Adipocyte (in vitro differentiated cells): ENCODE measurements around the gene IL12RB1.
A peak's percentile ranks its signal among the peaks of the same experiment; 100 is the strongest.
"Not testable (repeated sequence)": the region's sequence is repeated elsewhere in the genome, so short reads cannot be mapped to it uniquely, and the experiment has no call there.

Experiments used
- DNase-seq: peaks from one replicate; pipeline ENCODE4 v3.0.0-alpha.2; 2015; ENCODE audit warnings: low read depth
- H3K27me3 ChIP-seq: replicated peaks from 2 replicates; pipeline ENCODE4 v1.7.0; 2013; ENCODE audit warnings: mild to moderate bottlenecking, low read length, moderate library complexity; ENCODE audit not compliant: control insufficient read depth, insufficient read depth
- H3K36me3 ChIP-seq: 2 replicates; pipeline ENCODE4 v1.7.0; 2013; ENCODE audit warnings: low read length, mild to moderate bottlenecking, moderate library complexity; ENCODE audit not compliant: control insufficient read depth, insufficient read depth, severe bottlenecking
- H3K4me1 ChIP-seq: 2 replicates; pipeline ENCODE4 v1.7.0; 2013; ENCODE audit warnings: mild to moderate bottlenecking, low read length, moderate library complexity; ENCODE audit not compliant: control insufficient read depth, insufficient read depth
- H3K4me3 ChIP-seq: 2 replicates; pipeline ENCODE4 v1.7.0; 2013; ENCODE audit warnings: mild to moderate bottlenecking, low read length, moderate library complexity
- H3K9ac ChIP-seq: 2 replicates; pipeline ENCODE4 v1.7.0; 2013; ENCODE audit warnings: mild to moderate bottlenecking, low read length, moderate library complexity
- H3K9me3 ChIP-seq: 2 replicates; pipeline ENCODE4 v1.7.0; 2013; ENCODE audit warnings: mild to moderate bottlenecking, low read length, moderate library complexity; ENCODE audit not compliant: control insufficient read depth

Gene IL12RB1

GRCh38 chr19:18097993-18098890 is 11.5 kb upstream of the IL12RB1 start:
- H3K4me1 ChIP-seq = peaks cover 10% of the 10 kb centered on the region
- H3K4me3 ChIP-seq = peak overlapping the region; percentile 71
- H3K27me3 ChIP-seq = peaks cover 21% of the 10 kb centered on the region
- H3K9ac ChIP-seq = peak overlapping the region; percentile 55
- no peak for DNase-seq
- H3K9me3 ChIP-seq = no peaks in the 10 kb centered on the region
- no peaks in the 10 kb centered on the region for H3K36me3 ChIP-seq

DNA sequence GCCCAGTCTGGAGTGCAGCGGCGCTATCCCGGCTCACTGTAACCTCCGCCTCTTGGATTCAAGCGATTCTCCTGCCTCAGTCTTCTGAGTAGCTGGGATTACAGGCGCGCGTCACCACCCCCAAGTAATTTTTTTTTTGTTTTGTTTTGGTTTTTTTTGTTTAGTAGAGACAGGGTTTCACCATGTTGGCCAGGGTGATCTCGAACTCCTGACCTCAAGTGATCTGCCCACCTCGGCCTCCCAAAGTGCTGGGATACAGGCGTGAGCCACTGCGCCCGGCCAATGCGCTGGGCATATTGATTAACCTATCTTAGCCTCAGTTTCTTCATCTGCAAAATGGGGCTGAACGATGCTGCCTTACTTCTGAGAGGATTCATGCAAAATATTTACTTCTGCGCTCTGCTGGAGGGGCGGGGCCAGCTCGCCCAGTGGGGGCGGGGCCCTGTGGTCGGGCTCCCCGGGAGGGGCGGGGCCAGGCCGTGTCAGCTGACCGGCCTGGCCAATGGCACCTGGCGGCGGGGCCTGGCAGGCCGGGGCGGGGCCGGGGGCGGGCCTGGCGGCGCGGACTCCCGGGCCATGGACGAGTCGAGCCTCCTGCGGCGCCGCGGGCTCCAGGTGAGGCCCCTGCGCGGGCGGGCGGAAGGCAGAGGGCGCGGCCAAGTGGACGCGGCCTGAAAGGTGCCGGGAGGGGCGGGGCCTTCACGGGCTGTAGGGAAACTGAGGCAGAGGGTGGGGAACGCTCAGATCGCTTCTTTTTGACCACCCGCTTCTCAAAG is 10.7 kb upstream of the IL12RB1 start, which contains the start of gene MAST3:
MAST3 (plus strand) TSS at position 562 of the 776 bp plus-strand sequence; CDS start at position 577, 15 bp downstream.
- no peaks in the 10 kb centered on the region for H3K9me3 ChIP-seq
- H3K36me3 ChIP-seq = no peaks in the 10 kb centered on the region
- peak; percentile 83 for DNase-seq
- peaks cover 10% of the 10 kb centered on the region for H3K4me1 ChIP-seq
- peaks cover 21% of the 10 kb centered on the region for H3K27me3 ChIP-seq
- H3K9ac ChIP-seq = peak within 1 kb of the TSS; percentile 55
- peak within 1 kb of the TSS; percentile 71 for H3K4me3 ChIP-seq

- no peak overlapping the region for H3K4me3 ChIP-seq
- no peaks in the 10 kb centered on the region for H3K9me3 ChIP-seq
- no peak overlapping the region for H3K9ac ChIP-seq
- H3K27me3 ChIP-seq = peaks cover 21% of the 10 kb centered on the region
- DNase-seq = no peak
- H3K36me3 ChIP-seq = no peaks in the 10 kb centered on the region
- H3K4me1 ChIP-seq = peaks cover 10% of the 10 kb centered on the region
Measured at GRCh38 chr19:18096258-18096657, 9.5 kb upstream of the IL12RB1 start.

DNA sequence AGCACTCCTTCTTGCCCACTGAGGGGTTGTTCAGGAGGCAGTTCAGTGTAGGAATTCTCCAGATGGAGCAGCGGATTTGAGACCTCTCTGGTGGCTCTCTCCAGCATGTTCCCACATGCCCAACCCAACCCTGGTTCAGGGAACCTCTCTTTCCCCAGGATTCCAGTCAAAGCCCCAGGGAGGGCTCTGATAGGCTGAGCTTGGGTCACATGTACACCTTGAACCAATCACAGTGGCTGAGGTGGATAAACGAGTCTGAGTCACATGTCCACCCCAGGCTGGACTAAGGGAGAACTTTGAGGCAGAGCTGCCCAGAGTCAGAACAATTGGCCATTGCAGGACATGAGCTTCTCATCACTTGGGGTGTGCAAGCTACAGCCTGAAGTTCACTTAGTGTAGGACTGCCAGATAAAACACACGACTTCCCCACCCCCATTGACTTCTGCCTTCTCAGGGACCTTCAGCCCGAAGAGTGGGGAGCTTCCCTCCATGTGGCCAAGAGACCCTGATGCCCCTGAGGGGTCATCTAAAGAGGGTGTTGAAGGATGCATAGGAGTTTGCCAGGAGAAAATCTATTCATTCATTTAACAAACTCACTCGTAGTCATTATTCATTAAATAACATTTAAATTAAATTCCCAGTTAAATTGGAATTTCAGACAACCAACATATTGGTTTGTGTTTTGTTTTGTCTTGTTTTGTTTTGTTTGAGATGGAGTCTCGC is 6.9 kb upstream of the IL12RB1 start:
- peak; percentile 34 for DNase-seq
- H3K36me3 ChIP-seq = no peaks in the 10 kb centered on the region

GRCh38 chr19:18091217-18091608 is 4.5 kb upstream of the IL12RB1 start:
- H3K36me3 ChIP-seq = no peaks in the 10 kb centered on the region
- no peak overlapping the region for H3K4me3 ChIP-seq
- no peaks in the 10 kb centered on the region for H3K27me3 ChIP-seq
- peaks cover 13% of the 10 kb centered on the region for H3K4me1 ChIP-seq
- no peak for DNase-seq
- no peak overlapping the region for H3K9ac ChIP-seq
- no peaks in the 10 kb centered on the region for H3K9me3 ChIP-seq

More for the DNA sequence above, 6.9 kb upstream of the IL12RB1 start:
- Histone ChIP-seq H3K9me3 (no peaks in the 10 kb centered on the region), H3K4me1 (peaks cover 20% of the 10 kb centered on the region), H3K9ac (no peak overlapping the region), H3K27me3 (peaks cover 8% of the 10 kb centered on the region), H3K4me3 (no peak overlapping the region)

- H3K9ac ChIP-seq = no peak overlapping the region
- H3K9me3 ChIP-seq = no peaks in the 10 kb centered on the region
- DNase-seq = peak; percentile 21
- no peaks in the 10 kb centered on the region for H3K27me3 ChIP-seq
- H3K4me1 ChIP-seq = peaks cover 13% of the 10 kb centered on the region
- H3K36me3 ChIP-seq = no peaks in the 10 kb centered on the region
- no peak overlapping the region for H3K4me3 ChIP-seq
Measured at GRCh38 chr19:18090545-18091216, 3.9 kb upstream of the IL12RB1 start.

DNA sequence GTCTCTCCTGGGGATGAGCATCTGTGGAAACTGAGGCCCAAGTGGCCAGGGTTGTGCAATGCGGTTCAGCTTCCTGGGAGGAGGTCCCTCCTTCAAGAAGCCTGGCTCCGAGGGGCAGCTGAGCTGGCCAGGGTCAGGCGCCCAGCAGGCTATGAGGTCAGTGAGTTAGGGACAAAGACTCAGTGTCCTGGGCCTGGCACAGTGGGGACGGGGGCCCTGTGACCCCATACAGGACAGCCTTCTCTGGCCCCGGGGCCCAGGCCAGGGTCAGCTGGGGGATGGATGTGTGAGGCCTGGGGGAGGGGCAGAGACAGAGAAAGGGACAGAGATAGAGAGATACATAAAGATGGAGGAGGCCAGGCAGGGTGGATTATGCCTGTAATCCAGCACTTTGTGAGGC is 3.0 kb upstream of the IL12RB1 start:
- H3K4me3 ChIP-seq = no peak overlapping the region
- no peaks in the 10 kb centered on the region for H3K9me3 ChIP-seq
- H3K4me1 ChIP-seq = peaks cover 13% of the 10 kb centered on the region
- H3K27me3 ChIP-seq = peaks cover 3% of the 10 kb centered on the region
- no peak for DNase-seq
- H3K36me3 ChIP-seq = no peaks in the 10 kb centered on the region
- H3K9ac ChIP-seq = no peak overlapping the region

- peaks cover 13% of the 10 kb centered on the region for H3K4me1 ChIP-seq
- not testable (repeated sequence) for H3K9me3 ChIP-seq, H3K9ac ChIP-seq, H3K27me3 ChIP-seq, H3K4me3 ChIP-seq, H3K36me3 ChIP-seq
- peak; percentile 16 for DNase-seq
Measured at GRCh38 chr19:18089096-18089541, 2.4 kb upstream of the IL12RB1 start.

GRCh38 chr19:18085702-18086457 is 854 bp downstream of the IL12RB1 start:
- Histone ChIP-seq H3K9ac (no peak overlapping the region), H3K36me3 (no peaks in the 10 kb centered on the region), H3K4me1 (peaks cover 12% of the 10 kb centered on the region), H3K4me3 (no peak overlapping the region), H3K27me3 (peaks cover 22% of the 10 kb centered on the region), H3K9me3 (peaks cover 3% of the 10 kb centered on the region)
- DNase-seq = no peak
